Fibroblast of lung (primary cell): Measurements from ENCODE around the gene SLC25A12. TPM values are rescaled to one million over a fixed set of nuclear protein-coding genes. Genes with fewer than 3 reads are reported as not detected.
"Not testable (repeated sequence)": the region's sequence is repeated elsewhere in the genome, so short reads cannot be mapped to it uniquely, and the experiment has no call there.

Experiments used
- DNase-seq, 2 donors: peaks; one replicate each; pipeline versions ENCODE4 v3.0.0 to v3.0.0-alpha.2; 2010; ENCODE audit warnings: low read depth in 2 of 2
- H2AFZ ChIP-seq: 2 replicates; pipeline ENCODE4 v1.5.1; 2012; ENCODE audit warnings: low read length, control low read depth, inconsistent platforms
- H3K27ac ChIP-seq: 2 replicates; pipeline ENCODE4 v1.5.1; 2011; ENCODE audit warnings: low read length, control low read depth; ENCODE audit not compliant: insufficient read depth
- H3K27me3 ChIP-seq: 2 replicates; pipeline ENCODE4 v1.5.1; 2011; ENCODE audit warnings: mild to moderate bottlenecking, low read length; ENCODE audit not compliant: control insufficient read depth, insufficient read depth
- H3K36me3 ChIP-seq: 2 replicates; pipeline ENCODE4 v1.5.1; 2011; ENCODE audit warnings: low read length; ENCODE audit not compliant: control insufficient read depth, insufficient read depth
- H3K4me1 ChIP-seq: 2 replicates; pipeline ENCODE4 v1.5.1; 2011; ENCODE audit warnings: low read length; ENCODE audit not compliant: control insufficient read depth, insufficient read depth; ENCODE audit errors: extremely low read depth
- H3K4me2 ChIP-seq: 2 replicates; pipeline ENCODE4 v1.5.1; 2011; ENCODE audit warnings: low read length, control low read depth; ENCODE audit not compliant: insufficient read depth; ENCODE audit errors: extremely low read depth
- H3K4me3 ChIP-seq, 4 experiments: fragments of 200-600 bp in 1 of 4; sonication (generic) in 1 of 4; replicated peaks in 1 of 4; 2 replicates each; pipeline ENCODE4 v1.5.1; 2011 to 2016; ENCODE audit warnings: low read length in 4 of 4, low read depth in 3 of 4, mild to moderate bottlenecking in 3 of 4, control low read depth in 2 of 4, inconsistent platforms in 1 of 4, mixed read lengths in 1 of 4; ENCODE audit not compliant: insufficient read depth in 1 of 4; ENCODE audit errors: control extremely low read depth in 1 of 4
- H3K79me2 ChIP-seq: 2 replicates; pipeline ENCODE4 v1.5.1; 2012; ENCODE audit warnings: mild to moderate bottlenecking, low read length, inconsistent platforms; ENCODE audit not compliant: control insufficient read depth, insufficient read depth
- H3K9ac ChIP-seq: 2 replicates; pipeline ENCODE4 v1.5.1; 2011; ENCODE audit warnings: mild to moderate bottlenecking, low read length, control low read depth; ENCODE audit not compliant: insufficient read depth
- H3K9me3 ChIP-seq: 2 replicates; pipeline ENCODE4 v1.5.1; 2012; ENCODE audit warnings: low read depth, low read length; ENCODE audit not compliant: control insufficient read depth, insufficient read depth
- H4K20me1 ChIP-seq: 2 replicates; pipeline ENCODE4 v1.5.1; 2011; ENCODE audit warnings: low read length; ENCODE audit not compliant: control insufficient read depth, insufficient read depth; ENCODE audit errors: extremely low read depth
- CTCF ChIP-seq, 2 donors: IDR thresholded peaks in 1 of 2; conservative IDR thresholded peaks in 1 of 2; 1 replicate in 1 of 2; 2 replicates in 1 of 2; pipeline ENCODE4 v1.5.1; 2011 to 2012; ENCODE audit warnings: low read length in 2 of 2, control low read depth in 1 of 2, inconsistent platforms in 1 of 2, low read depth in 1 of 2, mild to moderate bottlenecking in 1 of 2
- EZH2 ChIP-seq: IDR thresholded peaks from 2 replicates; pipeline ENCODE4 v1.5.1; 2012; ENCODE audit warnings: low read length, control low read depth, mild to moderate bottlenecking; ENCODE audit errors: missing control alignments
- polyA plus RNA-seq, 2 donors: library from polyadenylated mRNA; depleted of rRNA in 1 of 2; stranded (reverse) in 1 of 2; unstranded in 1 of 2; fragments of >200 nt; gene quantifications; 2 replicates each; pipeline ENCODE4 v1.2.1, GENCODE V29; 2011 to 2012; ENCODE audit warnings: missing spikeins in 1 of 2
- total RNA-seq: library from RNA; depleted of rRNA; stranded (reverse); fragments of >200 nt; gene quantifications from 2 replicates; pipeline ENCODE4 v1.2.1, GENCODE V29; 2014

SLC25A12 gene
- total and polyA plus RNA-seq, 2 donors (not counting 1 experiment from before 2014, with no cell fraction given) = 21.5 to 25.9 TPM

- no peak for DNase-seq
- TF ChIP-seq CTCF (conservative IDR thresholded peaks at IDR 0.05 in 1 of 2, IDR thresholded peaks at IDR 0.05 in 1 of 2; ENCODE audit: low read depth in 1 of 2, low read length in 2 of 2) (no peak), EZH2 (no peak)
- H3K9me3 ChIP-seq = no peaks in the 10 kb centered on the region
- H3K9ac ChIP-seq = no peak overlapping the region
- no peak overlapping the region for H3K27ac ChIP-seq
- H3K4me3 ChIP-seq = no peak overlapping the region
- H3K79me2 ChIP-seq = no peaks in the 10 kb centered on the region
- H3K4me1 ChIP-seq = no peaks in the 10 kb centered on the region
- H3K27me3 ChIP-seq = no peaks in the 10 kb centered on the region
- H3K4me2 ChIP-seq = no peak overlapping the region
- no peaks in the 10 kb centered on the region for H3K36me3 ChIP-seq
- no peak overlapping the region for H2AFZ ChIP-seq
- no peaks in the 10 kb centered on the region for H4K20me1 ChIP-seq
These were observed 115.5 kb downstream of the SLC25A12 start for GRCh38 chr2:171778515-171778914.

GRCh38 chr2:171774581-171774980 lies 119.5 kb downstream of the SLC25A12 start:
- not testable (repeated sequence) for H4K20me1 ChIP-seq, H3K27me3 ChIP-seq, H3K27ac ChIP-seq, DNase-seq, H3K79me2 ChIP-seq, H3K4me1 ChIP-seq, H2AFZ ChIP-seq, H3K36me3 ChIP-seq, H3K9ac ChIP-seq, H3K4me3 ChIP-seq, H3K4me2 ChIP-seq, H3K9me3 ChIP-seq

DNA sequence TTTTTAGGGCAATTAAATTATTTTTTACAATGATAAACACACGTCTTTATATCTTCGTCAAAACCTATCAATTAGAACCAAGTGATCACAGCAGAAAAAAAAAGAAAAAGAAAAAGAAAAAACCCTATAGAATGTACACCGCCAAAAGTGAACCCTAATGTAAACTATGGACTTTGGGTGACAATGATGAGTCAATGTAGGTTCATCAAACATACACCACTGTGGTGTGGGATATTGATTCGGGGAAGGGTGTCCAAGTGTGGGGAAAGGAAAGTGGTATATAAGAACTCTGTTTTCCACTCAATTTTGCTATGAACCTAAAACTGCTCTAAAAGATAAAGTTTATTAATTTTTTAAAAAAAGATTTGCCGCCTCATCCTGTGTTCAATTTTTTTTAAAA lies 121.7 kb downstream of the SLC25A12 start:
- Histone ChIP-seq H3K4me3 (no peak overlapping the region), H3K36me3 (no peaks in the 10 kb centered on the region), H3K27ac (no peak overlapping the region), H4K20me1 (no peaks in the 10 kb centered on the region), H3K9ac (no peak overlapping the region), H3K4me1 (no peaks in the 10 kb centered on the region), H3K79me2 (no peaks in the 10 kb centered on the region), H3K4me2 (no peak overlapping the region), H2AFZ (no peak overlapping the region), H3K27me3 (no peaks in the 10 kb centered on the region), H3K9me3 (no peaks in the 10 kb centered on the region)
- no peak for TF ChIP-seq EZH2
- DNase-seq = no peak

DNA sequence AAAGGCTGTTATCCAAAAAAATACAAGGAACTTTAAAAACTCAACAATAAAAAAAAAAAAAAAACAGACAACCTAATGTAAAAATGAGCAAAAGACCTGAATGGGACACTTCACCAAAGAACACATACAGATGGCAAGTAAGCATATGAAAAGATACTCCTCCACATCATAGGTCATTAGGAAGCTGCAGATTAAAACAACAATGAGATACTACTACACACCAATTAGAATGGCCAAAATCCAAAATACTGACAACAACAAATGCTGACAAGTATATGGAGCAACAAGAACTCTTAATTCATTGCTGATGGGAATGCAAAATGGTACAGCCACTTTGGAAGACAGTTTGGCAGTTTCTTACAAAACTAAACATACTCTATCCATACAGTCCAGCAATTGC lies 122.6 kb downstream of the SLC25A12 start:
- H3K79me2 ChIP-seq = no peaks in the 10 kb centered on the region
- H2AFZ ChIP-seq = no peak overlapping the region
- H3K36me3 ChIP-seq = no peaks in the 10 kb centered on the region
- no peaks in the 10 kb centered on the region for H3K4me1 ChIP-seq
- no peak overlapping the region for H3K4me2 ChIP-seq
- no peak overlapping the region for H3K4me3 ChIP-seq
- H3K27ac ChIP-seq = no peak overlapping the region
- H3K27me3 ChIP-seq = no peaks in the 10 kb centered on the region
- no peaks in the 10 kb centered on the region for H4K20me1 ChIP-seq
- TF ChIP-seq CTCF (conservative IDR thresholded peaks at IDR 0.05 in 1 of 2, IDR thresholded peaks at IDR 0.05 in 1 of 2; ENCODE audit: low read depth in 1 of 2, low read length in 2 of 2) (no peak), EZH2 (no peak)
- DNase-seq = no peak
- no peaks in the 10 kb centered on the region for H3K9me3 ChIP-seq
- H3K9ac ChIP-seq = no peak overlapping the region
